Fibroblast of lung (primary cell): ENCODE data around the gene XBP1.

Experiments used
- CTCF ChIP-seq, 2 donors: IDR thresholded peaks in 1 of 2; conservative IDR thresholded peaks in 1 of 2; 1 replicate in 1 of 2; 2 replicates in 1 of 2; pipeline ENCODE4 v1.5.1; 2011 to 2012; ENCODE audit warnings: low read length in 2 of 2, control low read depth in 1 of 2, inconsistent platforms in 1 of 2, low read depth in 1 of 2, mild to moderate bottlenecking in 1 of 2
- EZH2 ChIP-seq: IDR thresholded peaks from 2 replicates; pipeline ENCODE4 v1.5.1; 2012; ENCODE audit warnings: low read length, control low read depth, mild to moderate bottlenecking; ENCODE audit errors: missing control alignments

- TF ChIP-seq CTCF (conservative IDR thresholded peaks at IDR 0.05 in 1 of 2, IDR thresholded peaks at IDR 0.05 in 1 of 2; ENCODE audit: low read depth in 1 of 2, low read length in 2 of 2) (no peak), EZH2 (no peak)
Measured at GRCh38 chr22:28813772-28814518, 13.6 kb upstream of the XBP1 start.
